HEK293T (cell line): Measurements from ENCODE around the gene TMCC2.

Experiments used
- FOXA1 ChIP-seq: fragments of 450-650 bp; IDR thresholded peaks from 2 replicates; pipeline ENCODE4 v1.6.1; 2016; ENCODE audit warnings: mild to moderate bottlenecking
- FOXK2 ChIP-seq: fragments of 450-650 bp; IDR thresholded peaks from 2 replicates; pipeline ENCODE4 v1.6.1; 2016; ENCODE audit warnings: mild to moderate bottlenecking
- HDGF ChIP-seq: fragments of 450-650 bp; IDR thresholded peaks from 2 replicates; pipeline ENCODE4 v1.6.1; 2017; ENCODE audit warnings: antibody characterized with exemption, borderline replicate concordance
- L3MBTL2 ChIP-seq: fragments of 450-650 bp; conservative IDR thresholded peaks from 2 replicates; pipeline ENCODE4 v1.6.1; 2016; ENCODE audit warnings: mild to moderate bottlenecking
- NFRKB ChIP-seq: fragments of 450-650 bp; IDR thresholded peaks from 2 replicates; pipeline ENCODE4 v1.6.1; 2016; ENCODE audit warnings: mild to moderate bottlenecking, moderate library complexity
- SP1 ChIP-seq: fragments of 450-650 bp; IDR thresholded peaks from 2 replicates; pipeline ENCODE4 v1.6.1; 2017
- TARDBP ChIP-seq: fragments of 450-650 bp; IDR thresholded peaks from 2 replicates; pipeline ENCODE4 v1.6.1; 2016
- ZNF384 ChIP-seq: fragments of 450-650 bp; IDR thresholded peaks from 2 replicates; pipeline ENCODE4 v1.6.1; 2016

DNA sequence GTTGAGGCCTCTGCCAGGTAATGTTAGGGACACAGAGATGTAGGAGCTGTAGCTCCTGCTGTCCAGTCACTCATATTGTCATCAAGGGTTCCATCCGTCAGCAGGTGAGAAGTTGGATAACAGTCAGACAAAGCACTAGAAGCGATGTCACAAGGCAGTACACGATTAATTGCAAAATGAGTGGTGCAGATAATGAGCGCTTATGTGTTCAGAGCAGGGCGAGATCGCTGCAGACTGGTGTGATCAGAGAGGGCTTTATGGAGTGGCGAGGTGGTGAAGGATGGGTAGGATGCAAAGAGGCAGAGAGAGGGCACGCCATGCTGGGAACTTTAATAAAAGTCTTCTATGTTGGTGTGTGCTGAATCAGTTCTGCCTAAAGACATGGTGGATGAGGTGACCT is 8.8 kb downstream of the TMCC2 start:
- TF ChIP-seq L3MBTL2 (no peak), ZNF384 (no peak), TARDBP (no peak), FOXK2 (no peak), FOXA1 (no peak), NFRKB (no peak), SP1 (no peak), HDGF (no peak)
